GM19324 (cell line): Measurements from ENCODE around the gene HDHD5.

Experiments
- ATAC-seq: cut with Tn5 transposase; IDR thresholded peaks from one replicate; pipeline ENCODE4 v1.9.1; 2021; ENCODE audit warnings: mild to moderate bottlenecking, moderate library complexity; ENCODE audit not compliant: unreplicated experiment, low FRiP score

The HDHD5 gene

DNA sequence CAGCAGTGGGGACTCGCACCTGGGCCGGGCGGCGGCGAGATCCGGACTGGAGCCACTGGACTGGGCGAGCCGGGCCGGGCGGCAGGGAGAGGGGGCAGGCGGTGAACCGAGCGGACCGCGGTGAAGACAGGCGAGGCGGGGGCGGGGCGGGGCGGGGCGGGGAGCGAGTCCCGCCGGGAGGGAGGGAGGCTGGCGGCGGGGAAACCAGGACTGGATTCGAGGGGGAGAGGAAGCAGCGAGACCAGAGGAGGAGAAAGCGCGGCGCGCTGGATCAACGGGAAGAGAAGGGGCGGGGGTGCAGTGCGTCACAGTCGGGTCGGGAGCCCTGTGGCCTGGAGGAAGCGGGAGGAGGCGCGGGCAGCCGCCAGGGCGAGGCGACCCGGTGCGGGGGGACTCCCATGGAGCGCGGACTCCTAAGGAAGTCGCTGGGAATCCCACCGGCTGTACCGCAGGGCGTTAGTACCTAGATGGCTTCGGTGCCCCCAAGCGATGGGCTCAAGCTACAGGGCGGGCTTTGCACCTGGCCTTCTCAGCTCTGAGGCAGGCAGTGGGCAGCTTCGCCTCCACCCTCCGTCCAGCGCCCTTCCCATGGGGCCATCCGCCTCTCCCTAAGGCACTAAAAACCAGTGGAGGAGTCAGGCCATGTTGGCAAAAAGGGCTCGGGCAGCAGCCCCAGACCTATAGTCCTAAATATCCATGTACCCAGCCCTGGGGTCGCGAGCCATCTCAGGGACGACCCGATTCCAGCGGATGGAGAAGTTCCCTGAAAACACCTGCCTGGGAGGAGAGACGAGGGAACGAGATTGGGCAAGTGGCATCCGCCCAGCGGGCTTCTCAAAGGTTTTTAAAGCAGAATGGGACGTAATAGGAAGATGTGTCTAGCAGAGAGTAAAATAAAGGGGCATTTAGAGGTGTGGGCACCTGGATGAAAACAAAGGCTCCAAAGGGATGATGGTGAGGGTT lies 37.6 kb downstream of the HDHD5 start, which contains the start of gene TMEM121B:
Gene TMEM121B, minus strand, starts transcription at position 128 of the 963 bp plus-strand sequence. CDS start 233 bp downstream, outside the sequence.
- ATAC-seq: no peak

DNA sequence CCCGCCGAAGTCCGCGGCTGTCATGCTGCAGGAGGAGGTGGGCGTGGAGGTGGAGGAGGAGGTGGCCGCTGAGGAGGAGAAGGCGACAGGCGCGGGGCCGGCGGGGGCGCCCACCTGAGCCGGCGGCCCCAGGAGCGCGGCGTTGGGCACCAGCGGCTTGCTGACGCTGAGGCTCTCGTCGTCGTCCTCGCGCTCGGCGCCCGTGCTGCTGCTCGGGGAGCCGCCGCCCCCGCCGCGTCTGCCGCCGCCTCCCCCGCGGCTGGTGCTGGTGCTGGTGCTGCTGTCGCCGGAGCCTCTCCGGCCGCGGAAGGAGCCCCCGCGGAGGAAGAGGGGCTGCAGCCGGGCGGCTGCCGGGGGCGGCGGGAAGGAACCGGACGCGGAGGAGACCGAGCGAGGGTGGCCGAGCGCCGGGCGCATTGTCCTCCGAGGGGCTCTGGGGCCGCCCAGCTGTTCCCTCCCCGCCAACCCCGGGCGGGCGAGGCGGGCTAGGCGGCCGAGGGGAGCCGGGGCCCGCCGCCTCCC lies 38.3 kb downstream of the HDHD5 start:
- no peak for ATAC-seq

DNA sequence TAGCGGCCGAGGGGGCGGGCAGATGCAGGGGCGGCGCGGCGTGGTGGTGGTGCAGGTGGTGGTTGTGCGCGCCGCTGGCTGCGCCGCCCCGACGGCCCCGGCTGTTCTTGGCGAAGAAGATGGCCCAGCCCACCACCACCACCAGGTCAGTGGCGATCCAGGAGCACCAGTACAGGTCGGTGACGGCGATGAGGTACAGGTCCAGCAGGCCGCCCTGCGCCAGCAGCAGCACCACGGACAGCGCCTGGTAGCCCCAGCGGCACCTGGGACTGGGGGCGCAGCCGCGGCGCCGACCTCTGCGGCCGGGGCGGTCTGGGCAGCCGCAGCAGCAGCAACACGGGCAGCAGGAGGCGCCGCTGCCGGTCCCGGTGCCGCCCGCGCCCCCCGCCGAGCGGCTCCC lies 38.8 kb downstream of the HDHD5 start:
- ATAC-seq: no peak

DNA sequence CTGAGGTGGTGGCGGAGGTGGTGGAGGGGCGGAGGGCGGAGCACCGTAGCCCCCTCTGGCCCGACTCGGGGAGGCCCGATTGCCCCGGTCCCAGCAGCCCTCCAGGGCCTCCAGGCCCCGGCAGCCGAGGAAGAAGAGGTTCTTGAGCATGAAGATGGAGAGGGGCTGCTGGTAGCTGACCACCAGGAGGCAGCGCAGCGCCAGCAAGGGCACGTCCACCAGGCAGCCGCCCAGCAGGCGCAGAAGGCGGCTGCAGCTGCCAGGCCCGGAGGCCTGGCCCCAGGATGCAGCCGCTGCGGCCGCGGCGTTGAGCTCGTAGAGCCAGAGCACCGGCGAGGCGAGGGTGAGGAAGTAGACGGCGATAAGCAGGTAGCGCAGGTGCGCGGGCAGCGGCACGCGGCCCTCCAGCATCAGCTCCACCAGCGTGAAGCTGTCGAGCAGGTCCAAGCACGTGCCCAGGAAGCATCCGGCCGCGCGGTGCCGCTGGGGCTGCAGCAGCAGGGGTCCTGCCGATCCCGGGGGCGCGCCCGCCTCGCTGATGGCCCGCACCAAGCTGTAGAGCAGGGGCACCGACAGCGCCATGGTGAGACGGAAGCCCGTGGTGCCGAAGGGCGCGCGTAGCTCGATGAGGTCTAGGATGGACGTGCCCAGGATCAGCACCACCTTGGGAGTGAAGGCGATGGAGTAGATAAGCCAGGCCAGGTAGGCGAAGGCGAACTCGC lies 39.4 kb downstream of the HDHD5 start:
- no peak for ATAC-seq

DNA sequence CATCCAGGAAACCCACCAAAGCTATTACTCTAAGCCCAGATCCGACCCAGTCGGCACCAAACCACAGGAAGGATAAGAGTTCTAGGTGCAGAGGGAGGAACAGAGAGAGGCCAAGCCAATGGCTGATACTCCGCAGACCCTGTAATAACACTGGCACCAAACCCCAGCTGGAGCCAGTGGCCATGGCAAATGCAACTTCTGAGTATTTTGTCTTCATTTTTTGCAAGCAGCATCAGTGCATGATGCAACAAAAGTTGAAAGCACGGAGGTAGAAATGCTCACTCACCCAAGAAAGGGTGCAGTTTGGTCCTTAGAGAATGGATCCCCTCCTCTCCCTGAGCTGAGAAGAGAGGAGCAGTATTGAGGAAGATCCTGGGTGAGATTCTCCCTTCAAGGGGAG lies 40.7 kb downstream of the HDHD5 start:
- no peak for ATAC-seq

DNA sequence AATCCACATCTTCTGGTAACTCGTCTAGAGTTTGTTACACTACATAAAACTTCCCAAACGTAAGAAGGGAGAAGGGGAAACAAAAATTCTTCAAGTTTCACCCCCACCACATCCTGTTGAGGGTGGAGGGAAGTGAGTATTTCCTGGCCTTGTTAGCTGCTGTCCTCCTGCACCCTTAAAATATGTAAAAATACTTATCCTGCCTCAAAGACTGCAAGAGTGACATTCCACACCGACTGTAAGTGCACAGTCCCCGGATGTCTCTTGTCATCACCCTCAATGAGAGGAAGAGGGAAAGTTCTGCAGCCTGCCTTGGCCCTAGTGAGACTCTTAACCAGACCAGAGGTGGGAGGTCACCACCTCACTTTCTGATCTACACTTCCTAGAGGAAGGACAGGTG lies 41.2 kb downstream of the HDHD5 start:
- ATAC-seq: no peak

DNA sequence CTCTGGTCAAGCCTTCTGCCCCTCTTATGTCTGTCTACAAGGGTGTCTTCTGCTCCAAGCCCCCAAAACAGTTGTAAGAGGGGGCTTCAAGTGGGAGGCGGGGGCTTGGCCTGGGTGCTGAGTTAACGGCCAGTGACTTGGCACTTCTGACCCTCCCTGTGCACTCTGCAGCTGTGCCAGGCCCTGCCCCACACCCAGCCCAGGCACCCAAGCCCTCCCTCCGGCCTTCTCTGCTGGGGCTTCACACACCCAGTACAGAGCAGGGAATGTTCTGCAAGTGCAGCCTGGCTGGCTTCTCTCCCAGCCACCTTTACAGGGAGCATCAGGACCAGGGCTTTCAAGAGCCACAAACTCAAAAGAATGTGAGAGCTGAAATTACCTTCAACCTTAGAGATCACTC lies 41.7 kb downstream of the HDHD5 start:
- no peak for ATAC-seq

DNA sequence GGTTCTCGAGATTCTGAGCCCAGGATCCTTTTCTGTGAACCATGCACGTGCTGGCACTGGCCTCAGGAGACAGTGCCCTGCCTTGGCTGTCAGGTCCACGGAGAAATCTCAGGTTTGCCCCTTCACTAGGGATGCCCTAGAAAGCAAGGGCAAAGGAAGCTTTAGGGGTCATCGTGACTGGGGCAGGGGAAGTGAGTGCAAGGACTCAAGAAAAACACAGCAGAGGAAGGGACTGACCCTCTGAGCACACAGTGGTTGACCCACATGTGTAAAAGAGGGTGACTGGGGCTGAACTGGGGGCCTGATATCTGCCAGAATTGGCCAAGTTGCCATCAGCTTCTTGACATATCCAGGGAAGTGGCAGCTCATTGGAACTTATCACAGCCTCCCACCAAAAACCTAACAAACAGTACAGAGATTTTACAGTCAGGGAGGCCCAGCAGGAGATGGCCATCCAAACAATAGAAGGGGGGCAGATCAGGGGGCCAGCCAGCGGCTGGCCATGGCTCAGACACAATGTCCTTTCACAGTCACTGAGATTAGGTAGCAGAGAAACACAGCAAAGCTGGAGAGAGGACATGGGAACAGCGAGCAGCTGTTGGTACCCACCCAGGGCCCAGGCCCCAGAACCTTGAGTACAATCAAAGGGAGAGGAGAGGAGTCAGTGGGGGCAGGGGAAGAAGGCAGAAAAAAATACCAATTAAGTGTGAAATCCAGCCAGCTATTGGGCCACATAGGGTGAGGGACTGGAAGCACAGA lies 42.3 kb downstream of the HDHD5 start:
- no peak for ATAC-seq

DNA sequence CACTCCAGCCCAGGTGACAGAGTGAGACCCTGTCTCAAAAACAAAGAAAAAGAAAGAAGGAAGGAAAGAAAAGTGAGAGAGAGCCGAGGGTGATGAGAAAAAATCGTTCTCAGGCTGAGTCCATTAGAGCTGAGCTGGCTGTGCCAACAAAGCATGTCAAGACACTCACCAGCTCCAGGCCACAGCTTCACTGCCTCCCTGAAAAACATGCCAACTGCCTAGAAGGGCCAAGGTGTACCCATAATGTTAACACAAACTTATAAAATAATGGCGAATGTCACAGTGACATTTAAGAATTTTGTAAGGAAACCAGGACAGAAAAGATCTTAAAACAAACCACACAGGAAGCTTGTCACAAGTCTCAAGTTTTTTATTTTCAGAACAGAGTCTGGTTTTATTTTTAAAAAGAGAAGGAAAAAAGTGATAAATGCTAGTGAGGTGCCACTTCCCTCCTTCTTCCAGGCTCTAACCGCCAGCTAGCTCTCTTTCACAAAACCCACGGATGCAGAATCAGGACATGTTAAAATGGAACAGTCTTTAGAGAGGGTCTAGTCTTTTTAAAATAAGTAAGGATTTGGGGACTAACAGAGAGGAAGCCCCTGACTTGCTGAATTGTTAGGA lies 43.0 kb downstream of the HDHD5 start:
- no peak for ATAC-seq

DNA sequence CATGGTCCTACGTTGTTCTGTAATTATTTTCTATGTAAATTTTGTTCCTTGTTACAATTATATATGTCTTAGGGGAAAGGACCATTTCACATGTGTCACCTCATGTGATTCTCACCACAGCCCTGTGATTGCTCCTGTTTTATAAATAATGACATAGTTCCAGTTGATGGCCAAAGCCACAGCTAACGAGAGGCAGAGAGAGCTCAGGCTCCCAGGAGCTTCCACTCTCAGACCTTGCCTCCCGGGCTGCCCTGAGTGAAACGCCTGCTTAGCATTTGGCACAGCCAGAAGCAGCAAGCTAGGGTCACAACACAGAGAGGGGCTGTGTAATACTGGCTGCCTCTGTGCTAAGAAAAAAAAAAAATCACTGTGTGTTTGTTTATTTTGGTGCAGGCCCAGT lies 43.8 kb downstream of the HDHD5 start:
- no peak for ATAC-seq

DNA sequence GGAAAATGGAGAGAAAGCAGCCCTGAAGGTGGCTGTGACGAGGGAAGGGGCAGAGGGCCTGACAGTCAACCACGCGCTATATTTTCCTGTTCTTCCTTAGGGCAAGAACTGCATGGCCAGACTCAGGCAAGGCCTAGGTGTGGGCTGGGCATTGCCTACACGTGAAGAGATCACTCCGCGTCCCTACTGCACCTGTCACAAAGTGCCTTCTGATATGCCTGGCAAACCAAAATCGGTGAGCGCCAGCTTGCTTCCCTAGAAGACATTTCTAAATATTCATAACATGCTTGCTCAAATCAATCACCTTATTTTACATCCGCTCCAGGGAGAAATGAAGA lies 44.2 kb downstream of the HDHD5 start:
- ATAC-seq: no peak

DNA sequence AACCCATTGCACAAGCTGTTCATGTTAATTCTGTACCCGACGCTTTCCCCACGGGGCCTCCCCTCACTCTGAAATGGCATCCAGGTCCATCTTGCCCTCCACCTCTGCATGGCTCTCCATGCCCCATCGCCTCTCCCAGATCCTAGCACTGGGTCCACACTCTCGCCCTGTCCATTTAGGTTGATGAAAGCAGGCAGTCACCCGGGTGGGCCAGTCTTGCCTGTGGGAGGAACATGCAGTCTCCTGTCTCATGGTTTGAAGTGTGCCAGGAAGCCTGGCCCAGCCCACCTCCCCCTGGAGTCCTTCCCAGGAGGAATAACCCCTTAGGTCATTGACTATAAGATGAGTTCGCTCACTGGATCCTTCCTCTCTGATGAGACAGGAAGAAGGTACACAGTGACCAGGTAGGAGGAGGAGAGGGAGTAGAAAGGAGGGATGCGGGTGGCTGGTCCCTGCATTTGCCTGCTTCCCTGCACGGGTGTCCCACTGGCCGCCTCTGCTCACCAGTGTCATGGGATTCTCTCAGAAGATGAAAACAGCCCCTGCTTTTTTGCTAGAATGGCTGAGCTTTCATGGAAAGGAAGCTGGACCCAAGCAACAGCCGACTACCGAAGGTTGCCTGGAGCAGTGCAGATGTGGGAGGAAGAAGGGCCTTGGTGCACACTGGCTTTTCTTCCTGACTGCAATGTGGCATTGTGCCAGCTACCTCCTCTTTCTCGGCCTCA lies 44.7 kb downstream of the HDHD5 start:
- no peak for ATAC-seq

DNA sequence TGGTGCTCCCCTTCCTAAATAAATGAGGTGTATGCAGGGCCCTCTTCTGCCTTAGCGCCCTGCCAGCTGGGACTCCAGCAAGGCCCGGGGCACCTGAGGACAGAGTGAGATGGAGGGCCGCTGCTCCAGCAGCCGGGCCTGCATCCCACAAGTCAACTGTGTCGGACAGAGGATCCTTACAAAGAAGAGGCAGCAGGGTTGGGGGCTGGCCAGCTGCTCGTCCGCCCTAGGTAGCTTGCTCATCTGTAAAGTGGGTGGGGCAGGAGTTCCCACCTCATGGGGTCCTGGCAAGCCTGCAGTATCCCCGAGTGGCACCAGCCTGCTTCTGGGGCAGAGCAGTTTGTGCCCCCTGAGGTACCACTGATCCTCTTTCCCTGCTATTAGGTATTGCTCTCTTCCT lies 45.5 kb downstream of the HDHD5 start:
- no peak for ATAC-seq

DNA sequence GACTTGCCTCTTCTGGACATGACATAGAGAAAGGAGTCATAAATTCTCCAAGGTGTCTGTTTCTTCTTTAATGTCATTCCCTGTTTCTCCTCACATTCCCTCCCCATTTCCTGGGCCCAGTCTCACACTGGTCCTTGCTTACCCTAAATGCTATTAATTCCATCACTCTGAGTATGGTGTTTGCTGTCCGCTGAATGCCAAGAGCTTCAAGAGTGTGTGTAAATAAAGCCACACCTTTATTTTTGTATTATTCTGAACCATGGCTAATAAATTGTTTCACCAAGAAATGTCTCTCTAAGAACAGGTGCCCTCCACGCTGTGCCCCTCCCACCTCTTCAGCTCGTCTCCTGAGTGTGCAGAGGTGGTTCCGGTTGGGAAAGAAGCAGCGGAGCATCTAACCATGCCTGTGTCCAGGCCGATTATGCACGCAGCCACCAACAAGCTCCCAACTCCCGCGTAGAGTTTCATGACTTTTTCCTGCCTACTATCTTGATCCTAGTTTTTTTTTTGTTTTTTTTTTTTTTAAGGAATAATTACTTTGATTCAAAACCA lies 46.5 kb downstream of the HDHD5 start:
- ATAC-seq: no peak

DNA sequence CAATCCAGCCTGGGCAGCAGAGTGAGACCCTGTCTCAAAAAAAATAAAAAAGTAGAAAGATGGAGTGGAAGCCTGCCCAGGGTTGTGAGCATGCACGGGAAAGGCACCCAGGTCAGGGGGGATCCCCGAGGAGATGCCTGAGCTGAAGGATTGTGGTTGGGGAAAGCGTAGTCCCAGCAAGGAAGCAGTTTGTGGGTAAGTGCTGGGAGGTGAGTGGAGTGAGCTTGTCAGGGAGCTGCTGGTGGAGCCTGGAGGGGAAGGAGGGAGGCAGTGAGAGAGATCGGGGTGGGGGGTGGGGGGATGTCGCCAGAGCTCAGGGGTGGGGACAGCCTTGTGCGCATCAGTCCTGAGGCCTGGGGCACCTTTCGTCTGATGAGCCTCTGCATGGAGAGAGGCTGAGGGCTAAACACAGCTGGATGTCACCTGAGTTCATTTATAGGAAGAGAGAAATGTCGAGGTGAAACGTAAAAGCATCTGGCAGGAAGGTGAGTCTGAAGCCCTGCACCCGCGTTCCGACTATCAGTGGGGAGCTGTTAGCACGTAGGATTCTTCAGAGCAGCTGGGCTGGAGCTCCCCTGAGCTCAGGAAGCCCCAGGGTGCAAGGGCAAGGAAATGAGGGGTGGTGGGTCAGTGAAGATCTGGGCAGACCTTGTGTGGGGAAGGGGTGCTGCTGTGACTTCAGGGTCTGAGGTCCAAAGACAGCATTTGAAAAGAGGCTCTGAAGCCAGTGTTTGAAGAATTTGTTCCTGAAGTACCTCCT lies 48.1 kb downstream of the HDHD5 start:
- no peak for ATAC-seq

DNA sequence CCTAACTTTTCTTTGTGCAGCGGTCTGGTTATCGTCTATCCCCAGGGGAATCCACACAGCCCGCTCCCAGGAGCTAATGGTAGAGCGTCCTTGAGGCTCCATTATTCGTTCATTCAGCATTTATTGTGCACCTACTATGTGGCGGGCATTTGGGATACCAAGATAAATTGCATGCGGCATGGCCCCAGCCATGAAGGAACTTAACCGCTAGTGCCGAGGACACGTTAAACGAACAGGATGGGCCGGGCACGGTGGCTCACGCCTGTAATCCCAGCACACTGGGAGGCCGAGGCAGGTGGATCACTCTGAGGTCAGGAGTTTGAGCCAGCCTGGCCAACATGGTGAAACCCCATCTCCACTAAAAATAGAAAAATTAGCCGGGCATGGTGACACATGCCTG lies 49.1 kb downstream of the HDHD5 start:
- ATAC-seq: no peak

DNA sequence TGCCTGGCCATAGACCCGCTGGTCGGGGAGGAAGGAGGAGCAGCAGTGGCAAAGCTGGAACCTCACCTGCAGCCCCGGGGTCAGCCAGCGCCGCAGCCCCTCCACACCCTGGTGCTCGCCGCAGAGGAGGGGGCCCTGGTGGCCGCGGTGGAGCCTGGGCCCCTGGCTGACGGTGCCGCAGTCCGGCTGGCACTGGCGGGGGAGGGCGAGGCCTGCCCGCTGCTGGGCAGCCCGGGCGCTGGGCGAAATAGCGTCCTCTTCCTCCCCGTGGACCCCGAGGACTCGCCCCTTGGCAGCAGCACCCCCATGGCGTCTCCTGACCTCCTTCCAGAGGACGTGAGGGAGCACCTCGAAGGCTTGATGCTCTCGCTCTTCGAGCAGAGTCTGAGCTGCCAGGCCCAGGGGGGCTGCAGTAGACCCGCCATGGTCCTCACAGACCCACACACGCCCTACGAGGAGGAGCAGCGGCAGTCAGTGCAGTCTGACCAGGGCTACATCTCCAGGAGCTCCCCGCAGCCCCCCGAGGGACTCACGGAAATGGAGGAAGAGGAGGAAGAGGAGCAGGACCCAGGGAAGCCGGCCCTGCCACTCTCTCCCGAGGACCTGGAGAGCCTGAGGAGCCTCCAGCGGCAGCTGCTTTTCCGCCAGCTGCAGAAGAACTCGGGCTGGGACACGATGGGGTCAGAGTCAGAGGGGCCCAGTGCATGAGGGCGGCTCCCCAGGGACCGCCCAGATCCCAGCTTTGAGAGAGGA lies 49.8 kb downstream of the HDHD5 start:
- no peak for ATAC-seq
